Uterus (tissue), 4 donors: ENCODE results near the gene SMKR1. TPM values are rescaled to one million over a fixed set of nuclear protein-coding genes. Genes with fewer than 3 reads are reported as not detected.

Experiments used
- DNase-seq, 2 donors: peaks; one replicate each; pipeline ENCODE4 v3.0.0-alpha.2; 2019 to 2020
- H3K27ac ChIP-seq, 2 donors: fragments of 200-600 bp; sonication (generic); 1 replicate in 1 of 2; 2 replicates in 1 of 2; pipeline ENCODE4 v1.5.1; 2016 to 2018
- H3K27me3 ChIP-seq, 2 donors: fragments of 200-600 bp; sonication (generic); one replicate each; pipeline ENCODE4 v1.5.1; 2018 to 2019; ENCODE audit warnings: control low read depth in 1 of 2
- H3K36me3 ChIP-seq, 2 donors: fragments of 200-600 bp; sonication (generic); one replicate each; pipeline ENCODE4 v1.5.1; 2019; ENCODE audit warnings: control low read depth in 1 of 2
- H3K4me1 ChIP-seq, 2 donors: fragments of 200-600 bp; sonication (generic); one replicate each; pipeline ENCODE4 v1.5.1; 2018 to 2019; ENCODE audit warnings: control low read depth in 1 of 2
- H3K4me3 ChIP-seq, 2 donors: fragments of 200-600 bp; sonication (generic); 1 replicate in 1 of 2; 2 replicates in 1 of 2; pipeline ENCODE4 v1.5.1; 2018 to 2019; ENCODE audit warnings: mild to moderate bottlenecking in 1 of 2
- H3K9me3 ChIP-seq, 2 donors: fragments of 200-600 bp; sonication (generic); one replicate each; pipeline ENCODE4 v1.5.1; 2019; ENCODE audit warnings: control low read depth in 1 of 2
- CTCF ChIP-seq, 4 experiments: fragments of 200-600 bp in 2 of 4; fragments of 450-650 bp in 2 of 4; sonication (generic) in 2 of 4; IDR thresholded peaks; one replicate each; pipeline ENCODE4 v1.5.1; 2016 to 2019; ENCODE audit warnings: antibody characterized with exemption in 4 of 4, mild to moderate bottlenecking in 2 of 4, moderate library complexity in 1 of 4
- POLR2A ChIP-seq, 2 donors: fragments of 450-650 bp; IDR thresholded peaks; one replicate each; pipeline ENCODE4 v1.6.1; 2016; ENCODE audit warnings: antibody characterized with exemption in 2 of 2, mild to moderate bottlenecking in 1 of 2, moderate library complexity in 1 of 2
- intact Hi-C: fragments of 100-400 bp; cut with DNase I; formaldehyde crosslinking; loops from one replicate; pipeline ENCODE4 v1.15.1; 2023; ENCODE audit warnings: low total_unique reads
- total RNA-seq, 4 donors: library from RNA; depleted of rRNA in 3 of 4; stranded (reverse); fragments of >200 nt in 3 of 4; gene quantifications; one replicate each; pipeline versions ENCODE4 v1.1.0 to v1.2.4, GENCODE V29; 2014 to 2023
- donor health status: DM: yes; HTN: yes; CAD: no.

Gene SMKR1
- total RNA-seq, 4 donors from 2014 or later: 0.35 to 1.7 TPM; not detected in 2

DNA sequence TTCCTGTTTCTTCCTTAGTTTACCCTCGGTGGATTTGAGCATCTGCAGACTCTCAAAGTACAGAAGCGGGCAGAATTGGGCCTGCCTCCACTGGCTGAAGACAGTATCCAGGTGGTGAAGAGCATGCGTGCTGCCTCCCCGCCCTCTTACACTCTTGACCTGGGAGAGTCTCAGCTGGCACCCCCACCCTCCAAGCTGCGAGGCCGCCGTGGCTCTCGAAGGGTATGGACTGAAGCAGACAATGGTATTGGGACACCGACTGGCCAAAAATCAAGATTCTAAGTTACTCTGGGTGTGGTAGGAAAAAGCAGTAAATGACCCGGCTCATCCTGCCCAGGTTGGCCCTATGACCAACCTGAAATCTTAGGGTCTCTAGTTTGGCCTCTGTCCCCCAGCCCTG lies 45.9 kb upstream of the SMKR1 start:
- Histone ChIP-seq H3K4me1 (no peaks in the 10 kb centered on the region), H3K27me3 (no peaks in the 10 kb centered on the region), H3K27ac (no peak overlapping the region), H3K4me3 (no peak overlapping the region), H3K9me3 (no peaks in the 10 kb centered on the region), H3K36me3 (no peaks in the 10 kb centered on the region)
- TF ChIP-seq CTCF (IDR thresholded peaks at IDR 0.05) (no peak), POLR2A (IDR thresholded peaks at IDR 0.05) (no peak)
- intact Hi-C loops: no loop called here
- no peak for DNase-seq

GRCh38 chr7:129457101-129457500 lies 45.2 kb upstream of the SMKR1 start:
- no peaks in the 10 kb centered on the region for H3K9me3 ChIP-seq
- TF ChIP-seq POLR2A (IDR thresholded peaks at IDR 0.05) (no peak), CTCF (IDR thresholded peaks at IDR 0.05) (no peak)
- no peak for DNase-seq
- no peak overlapping the region for H3K4me3 ChIP-seq
- no peak overlapping the region for H3K27ac ChIP-seq
- H3K27me3 ChIP-seq: no peaks in the 10 kb centered on the region
- no peaks in the 10 kb centered on the region for H3K4me1 ChIP-seq
- intact Hi-C loops: no loop called here
- H3K36me3 ChIP-seq: no peaks in the 10 kb centered on the region

DNA sequence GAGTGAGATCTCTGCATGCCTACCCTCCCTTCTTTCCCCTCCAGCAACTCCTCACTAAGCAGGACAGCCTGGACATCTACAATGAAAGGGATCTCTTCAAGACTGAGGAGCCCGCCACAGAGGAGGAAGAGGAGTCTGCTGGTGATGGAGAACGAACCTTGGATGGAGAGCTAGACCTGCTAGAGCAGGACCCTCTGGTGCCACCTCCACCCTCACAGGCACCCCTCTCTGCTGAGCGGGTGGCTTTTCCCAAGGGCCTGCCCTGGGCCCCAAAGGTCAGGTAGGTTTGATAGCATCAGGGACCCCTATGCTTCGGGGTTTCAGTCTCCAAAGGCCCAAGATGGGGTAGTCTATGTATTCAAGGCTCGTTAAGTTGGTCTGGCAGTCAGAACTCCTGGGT lies 44.2 kb upstream of the SMKR1 start:
- H3K4me1 ChIP-seq: no peaks in the 10 kb centered on the region
- intact Hi-C loops: no loop called here

GRCh38 chr7:129461809-129462208 lies 40.5 kb upstream of the SMKR1 start:
- Histone ChIP-seq H3K36me3 (no peaks in the 10 kb centered on the region), H3K27ac (no peak overlapping the region), H3K4me3 (no peak overlapping the region), H3K9me3 (no peaks in the 10 kb centered on the region), H3K27me3 (no peaks in the 10 kb centered on the region), H3K4me1 (no peaks in the 10 kb centered on the region)
- no peak for DNase-seq
- intact Hi-C loops: no loop called here
- TF ChIP-seq POLR2A (IDR thresholded peaks at IDR 0.05) (no peak), CTCF (IDR thresholded peaks at IDR 0.05) (no peak)

More for the DNA sequence above, 44.2 kb upstream of the SMKR1 start:
- no peak overlapping the region for H3K27ac ChIP-seq
- H3K36me3 ChIP-seq: no peaks in the 10 kb centered on the region
- H3K9me3 ChIP-seq: no peaks in the 10 kb centered on the region
- TF ChIP-seq CTCF (IDR thresholded peaks at IDR 0.05) (no peak), POLR2A (IDR thresholded peaks at IDR 0.05) (no peak)
- no peak for DNase-seq
- H3K4me3 ChIP-seq: no peak overlapping the region
- no peaks in the 10 kb centered on the region for H3K27me3 ChIP-seq

GRCh38 chr7:129462420-129462819 lies 39.9 kb upstream of the SMKR1 start:
- H3K27ac ChIP-seq: no peak overlapping the region
- intact Hi-C loops: no loop called here
- no peaks in the 10 kb centered on the region for H3K4me1 ChIP-seq
- TF ChIP-seq POLR2A (IDR thresholded peaks at IDR 0.05) (no peak), CTCF (IDR thresholded peaks at IDR 0.05) (no peak)
- no peak overlapping the region for H3K4me3 ChIP-seq
- no peaks in the 10 kb centered on the region for H3K9me3 ChIP-seq
- DNase-seq: no peak
- H3K36me3 ChIP-seq: no peaks in the 10 kb centered on the region
- H3K27me3 ChIP-seq: no peaks in the 10 kb centered on the region
